Heart right ventricle (tissue), 16 donors: Measurements from ENCODE around the gene APLF. TPM values are rescaled to one million over a fixed set of nuclear protein-coding genes. Genes with fewer than 3 reads are reported as not detected.

Experiments used
- ATAC-seq, 8 donors: fragments of 200-7000 bp; cut with Tn5 transposase; one replicate each; pipeline ENCODE4 v1.9.1; 2020; ENCODE audit warnings: mild to moderate bottlenecking in 8 of 8, moderate library complexity in 8 of 8, moderate number of reproducible peaks in 1 of 8
- DNase-seq, 2 donors: peaks; one replicate each; pipeline ENCODE4 v3.0.0-alpha.2; 2020
- H3K27ac ChIP-seq, 10 donors: fragments of 200-600 bp; sonication (generic) in 2 of 10; one replicate each; pipeline versions ENCODE4 v1.5.0 to v1.8.0; 2020 to 2022; ENCODE audit warnings: mild to moderate bottlenecking in 3 of 10
- H3K27me3 ChIP-seq, 7 donors: fragments of 200-600 bp; one replicate each; pipeline ENCODE4 v1.8.0; 2021 to 2022; ENCODE audit warnings: mild to moderate bottlenecking in 2 of 7
- H3K36me3 ChIP-seq, 9 donors: fragments of 200-600 bp; sonication (generic) in 1 of 9; one replicate each; pipeline versions ENCODE4 v1.5.0 to v1.8.0; 2020 to 2022; ENCODE audit warnings: mild to moderate bottlenecking in 2 of 9
- H3K4me1 ChIP-seq, 9 donors: fragments of 200-600 bp; sonication (generic) in 1 of 9; one replicate each; pipeline versions ENCODE4 v1.5.0 to v1.8.0; 2020 to 2022; ENCODE audit warnings: mild to moderate bottlenecking in 4 of 9
- H3K4me3 ChIP-seq, 10 donors: fragments of 200-600 bp; sonication (generic) in 2 of 10; one replicate each; pipeline versions ENCODE4 v1.5.0 to v1.8.0; 2020 to 2022; ENCODE audit warnings: mild to moderate bottlenecking in 7 of 10, moderate library complexity in 2 of 10
- H3K9me3 ChIP-seq, 11 donors: fragments of 200-600 bp in 10 of 11; sonication (generic) in 2 of 11; one replicate each; pipeline versions ENCODE4 v1.5.0 to v1.8.0; 2013 to 2022; ENCODE audit warnings: mild to moderate bottlenecking in 2 of 11, control low read depth in 1 of 11, moderate library complexity in 1 of 11
- WGBS, 2 donors: extraction: QIAGEN DNeasy Blood & Tissue Kit; methylation state at CpG; one replicate each; pipeline ENCODE4 v1.1.7; 2013; ENCODE audit warnings: inconsistent platforms in 1 of 2; 5-methylcytosine and 5-hydroxymethylcytosine counted together
- intact Hi-C, 10 donors: fragments of 100-400 bp; cut with DNase I; formaldehyde crosslinking; loops; one replicate each; pipeline versions ENCODE4 v1.11.1 to v1.14.2; 2022
- polyA plus RNA-seq, 2 donors: library from polyadenylated mRNA; stranded (reverse); fragments of 200-250 nt; gene quantifications; one replicate each; pipeline ENCODE4 v1.2.3, GENCODE V29; 2013
- total RNA-seq, 10 donors: library from RNA; stranded (reverse); fragmentation: NEBNext Ultra II Directional in 3 of 10; extraction: Animal tissue kit (Norgen Biotek cat#: 25700) in 3 of 10; gene quantifications; one replicate each; pipeline versions ENCODE4 v1.2.1 to v1.2.4, GENCODE V29; 2021 to 2023
- TF ChIP-seq, protein P1 (sequence below), 9 donors: fragments of 200-600 bp; sonication (generic) in 2 of 9; IDR thresholded peaks; one replicate each; pipeline versions ENCODE4 v1.5.0 to v1.8.0; 2021 to 2022; ENCODE audit warnings: antibody characterized with exemption in 9 of 9, mild to moderate bottlenecking in 5 of 9, moderate library complexity in 1 of 9
- donor health status: Arrhythmogenic right ventricular cardiomyopathy.
- donor health status: ischemic (EF 13 %, LVEDD 7.1; RV severe dilation, severe dysfunction).
- donor health status: healthy with polysubstance abuse.
- donor health status: DM: no; HTN: yes; CAD: no.
- donor health status: DM: no; HTN: no; CAD: no.
- donor health status: ischemic (EF 25% LVEDD 6.9; RV normal size, moderate dysfunction).
- donor health status: ischemic (EF 25% LVEDD 5.7; RV mildly dilated, moderate dysfunction).
- donor health status: healthy.
- donor health status: DM: yes; HTN: yes; CAD: no.
- donor health status: Ischemic cardiomyopathy.
- donor health status: ischemic (EF 35%, LVEDD 5.7; RV mildly dilated, moderate dysfunction).
- donor health status: nonischemic (EF 11% LVEDD 7.7; RV severe dilation, severe dysfunction).
- donor health status: DM: yes; HTN: yes; CAD: no.
- donor health status: PGD.
- donor health status: ischemic (EF 29% LVEDD 5.4; RV normal size, mild dysfunction).
- donor health status: nonischemic (EF 23%, LVEDD 6.1; RV moderate dilation, normal function).

Gene APLF
- total and polyA plus RNA-seq, 12 donors: 0.38 to 6.5 (median 4.9) TPM

GRCh38 chr2:68454719-68455118 is 12.7 kb upstream of the APLF start:
- Histone ChIP-seq H3K27ac (no peak overlapping the region), H3K27me3 (no peaks in the 10 kb centered on the region), H3K9me3 (no peaks in the 10 kb centered on the region), H3K36me3 (no peaks in the 10 kb centered on the region), H3K4me1 (peaks cover 0 to 7% (median 0%) of the 10 kb centered on the region in 9 donors), H3K4me3 (no peak overlapping the region)
- TF ChIP-seq, protein P1, sequence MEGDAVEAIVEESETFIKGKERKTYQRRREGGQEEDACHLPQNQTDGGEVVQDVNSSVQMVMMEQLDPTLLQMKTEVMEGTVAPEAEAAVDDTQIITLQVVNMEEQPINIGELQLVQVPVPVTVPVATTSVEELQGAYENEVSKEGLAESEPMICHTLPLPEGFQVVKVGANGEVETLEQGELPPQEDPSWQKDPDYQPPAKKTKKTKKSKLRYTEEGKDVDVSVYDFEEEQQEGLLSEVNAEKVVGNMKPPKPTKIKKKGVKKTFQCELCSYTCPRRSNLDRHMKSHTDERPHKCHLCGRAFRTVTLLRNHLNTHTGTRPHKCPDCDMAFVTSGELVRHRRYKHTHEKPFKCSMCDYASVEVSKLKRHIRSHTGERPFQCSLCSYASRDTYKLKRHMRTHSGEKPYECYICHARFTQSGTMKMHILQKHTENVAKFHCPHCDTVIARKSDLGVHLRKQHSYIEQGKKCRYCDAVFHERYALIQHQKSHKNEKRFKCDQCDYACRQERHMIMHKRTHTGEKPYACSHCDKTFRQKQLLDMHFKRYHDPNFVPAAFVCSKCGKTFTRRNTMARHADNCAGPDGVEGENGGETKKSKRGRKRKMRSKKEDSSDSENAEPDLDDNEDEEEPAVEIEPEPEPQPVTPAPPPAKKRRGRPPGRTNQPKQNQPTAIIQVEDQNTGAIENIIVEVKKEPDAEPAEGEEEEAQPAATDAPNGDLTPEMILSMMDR (IDR thresholded peaks at IDR 0.05): no peak
- intact Hi-C loops: no loop called here
- WGBS, 2 donors: 92 to 96% methylated on average over 3 of the region's 3 CpGs
- ATAC-seq (no peak), DNase-seq (no peak)

DNA sequence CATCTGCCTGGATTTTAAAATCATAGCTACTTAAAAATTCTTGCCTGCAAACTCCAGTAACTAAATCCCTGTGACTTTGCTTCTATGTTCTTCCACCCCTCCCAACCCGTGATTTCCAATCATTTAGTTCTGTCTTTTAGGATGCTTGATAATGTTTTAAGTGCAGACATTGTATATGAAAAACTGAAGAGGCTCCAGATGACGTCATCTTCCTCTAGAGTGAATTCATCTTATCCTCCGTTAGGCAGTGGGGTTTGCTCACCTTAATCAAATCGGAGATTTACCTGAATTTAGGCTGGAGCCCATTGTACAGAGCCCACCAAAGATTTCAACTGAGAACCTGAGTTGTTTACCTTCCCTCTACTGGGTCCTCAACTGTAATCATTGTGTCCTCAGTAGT is 11.2 kb upstream of the APLF start:
- TF ChIP-seq, protein P1 (IDR thresholded peaks at IDR 0.05): no peak
- DNase-seq (no peak), ATAC-seq (no peak)
- Histone ChIP-seq H3K9me3 (no peaks in the 10 kb centered on the region), H3K27ac (no peak overlapping the region), H3K4me1 (peaks cover 0 to 7% (median 0%) of the 10 kb centered on the region in 9 donors), H3K36me3 (no peaks in the 10 kb centered on the region), H3K27me3 (no peaks in the 10 kb centered on the region), H3K4me3 (no peak overlapping the region)
- intact Hi-C loops: no loop called here
- WGBS, 2 donors: 86 to 95% methylated on average over 4 of the region's 4 CpGs

DNA sequence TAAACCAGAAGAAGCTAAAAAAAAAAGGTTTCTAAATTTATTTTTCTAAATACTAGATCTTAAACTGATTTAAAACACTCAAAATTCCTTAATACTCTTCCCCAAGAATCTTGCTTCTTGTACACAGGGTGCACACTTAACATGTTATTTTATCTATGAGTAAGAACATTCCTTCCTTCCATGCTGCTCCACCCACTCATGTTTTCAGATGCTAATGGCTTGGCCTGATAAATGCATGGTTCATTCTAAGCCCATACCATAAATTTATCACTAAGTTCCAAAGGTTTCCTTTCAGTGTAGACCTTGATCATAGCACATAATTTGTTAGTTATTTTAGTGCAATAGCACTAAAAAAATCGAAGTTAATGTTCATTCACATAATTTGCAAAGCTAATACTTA is 8.4 kb upstream of the APLF start:
- ATAC-seq (no peak), DNase-seq (no peak)
- H3K27me3 ChIP-seq: no peaks in the 10 kb centered on the region
- peaks cover 0 to 4% (median 0%) of the 10 kb centered on the region in 9 donors for H3K4me1 ChIP-seq
- TF ChIP-seq, protein P1 (IDR thresholded peaks at IDR 0.05): no peak
- no peaks in the 10 kb centered on the region for H3K36me3 ChIP-seq
- H3K4me3 ChIP-seq: no peak overlapping the region
- no peaks in the 10 kb centered on the region for H3K9me3 ChIP-seq
- 63 to 68% methylated on average over 1 of the region's 1 CpG for WGBS, 2 donors
- intact Hi-C loops: no loop called here
- no peak overlapping the region for H3K27ac ChIP-seq

GRCh38 chr2:68463287-68463877 is 4.0 kb upstream of the APLF start:
- TF ChIP-seq, protein P1 (IDR thresholded peaks at IDR 0.05): peak; percentile 40 to 89 (median 76)
- intact Hi-C loops: loop anchor here in 7 of 10 donors (2.0 to 10.0 kb wide), 5 partner anchors 131 to 461 kb away; no protein-coding TSS in a partner anchor
- DNase-seq (no peak), ATAC-seq (no peak)
- no peak overlapping the region for H3K4me3 ChIP-seq
- H3K9me3 ChIP-seq: no peaks in the 10 kb centered on the region
- no peak overlapping the region for H3K27ac ChIP-seq
- WGBS, 2 donors: 0% methylated on average over 1 of the region's 1 CpG
- H3K36me3 ChIP-seq: no peaks in the 10 kb centered on the region
- H3K27me3 ChIP-seq: no peaks in the 10 kb centered on the region
- peaks cover 0 to 31% (median 14%) of the 10 kb centered on the region in 9 donors for H3K4me1 ChIP-seq
